HG02678 (cell line): ENCODE data around the gene KRTAP4-16.
"Not testable (repeated sequence)": the region's sequence is repeated elsewhere in the genome, so short reads cannot be mapped to it uniquely, and the experiment has no call there.

Experiments used
- ATAC-seq: cut with Tn5 transposase; IDR thresholded peaks from one replicate; pipeline ENCODE4 v1.9.1; 2021; ENCODE audit warnings: mild to moderate bottlenecking, moderate library complexity; ENCODE audit not compliant: unreplicated experiment

Gene KRTAP4-16

GRCh38 chr17:41076788-41077187 is 25.2 kb downstream of the KRTAP4-16 start:
- ATAC-seq, result no peak

GRCh38 chr17:41073676-41074075 is 28.3 kb downstream of the KRTAP4-16 start:
- ATAC-seq, result no peak

GRCh38 chr17:41071606-41072360 is 30.2 kb downstream of the KRTAP4-16 start:
- ATAC-seq, result no peak

- ATAC-seq, result no peak
Measured at GRCh38 chr17:41069031-41069430, 33.0 kb downstream of the KRTAP4-16 start.

- no peak for ATAC-seq
Measured at GRCh38 chr17:41067281-41067680, 34.7 kb downstream of the KRTAP4-16 start.

GRCh38 chr17:41065829-41066624 is 36.0 kb downstream of the KRTAP4-16 start, which contains the start of gene KRTAP2-4:
KRTAP2-4 (minus strand) TSS chr17:41065879; CDS start chr17:41065845, 34 bp downstream.
- ATAC-seq, result no peak

- ATAC-seq, result not testable (repeated sequence)
Measured at GRCh38 chr17:41065016-41065689, 36.9 kb downstream of the KRTAP4-16 start.

GRCh38 chr17:41064301-41064700 is 37.7 kb downstream of the KRTAP4-16 start:
- ATAC-seq, result no peak

GRCh38 chr17:41063449-41063848 is 38.6 kb downstream of the KRTAP4-16 start:
- ATAC-seq, result no peak

- ATAC-seq, result no peak
Measured at GRCh38 chr17:41061964-41062363, 40.0 kb downstream of the KRTAP4-16 start.

- ATAC-seq, result no peak
Measured at GRCh38 chr17:41060052-41060604, 41.9 kb downstream of the KRTAP4-16 start, which contains the start of gene KRTAP2-3. KRTAP2-3 (minus strand) TSS chr17:41060114; CDS start chr17:41060050, 64 bp downstream.

GRCh38 chr17:41059276-41060051 is 42.5 kb downstream of the KRTAP4-16 start:
- ATAC-seq, result not testable (repeated sequence)

- no peak for ATAC-seq
Measured at GRCh38 chr17:41058741-41059140, 43.3 kb downstream of the KRTAP4-16 start.

GRCh38 chr17:41057547-41057946 is 44.5 kb downstream of the KRTAP4-16 start:
- no peak for ATAC-seq

GRCh38 chr17:41055130-41055529 is 46.9 kb downstream of the KRTAP4-16 start, which contains the start of gene KRTAP2-2:
KRTAP2-2 (minus strand) TSS chr17:41055230; CDS start chr17:41055211, 19 bp downstream.
- ATAC-seq, result not testable (repeated sequence)

- ATAC-seq, result not testable (repeated sequence)
Measured at GRCh38 chr17:41054556-41054955, 47.5 kb downstream of the KRTAP4-16 start.

- no peak for ATAC-seq
Measured at GRCh38 chr17:41054025-41054424, 48.0 kb downstream of the KRTAP4-16 start.

GRCh38 chr17:41052566-41052965 is 49.4 kb downstream of the KRTAP4-16 start:
- ATAC-seq, result no peak
